Fibroblast of lung (primary cell): ENCODE measurements around the gene LAT. TPM values are rescaled to one million over a fixed set of nuclear protein-coding genes. Genes with fewer than 3 reads are reported as not detected.
A peak's percentile ranks its signal among the peaks of the same experiment; 100 is the strongest.

Experiments used
- DNase-seq, 2 donors: peaks; one replicate each; pipeline versions ENCODE4 v3.0.0 to v3.0.0-alpha.2; 2010; ENCODE audit warnings: low read depth in 2 of 2
- H2AFZ ChIP-seq: 2 replicates; pipeline ENCODE4 v1.5.1; 2012; ENCODE audit warnings: low read length, control low read depth, inconsistent platforms
- H3K27ac ChIP-seq: 2 replicates; pipeline ENCODE4 v1.5.1; 2011; ENCODE audit warnings: low read length, control low read depth; ENCODE audit not compliant: insufficient read depth
- H3K27me3 ChIP-seq: 2 replicates; pipeline ENCODE4 v1.5.1; 2011; ENCODE audit warnings: mild to moderate bottlenecking, low read length; ENCODE audit not compliant: control insufficient read depth, insufficient read depth
- H3K36me3 ChIP-seq: 2 replicates; pipeline ENCODE4 v1.5.1; 2011; ENCODE audit warnings: low read length; ENCODE audit not compliant: control insufficient read depth, insufficient read depth
- H3K4me1 ChIP-seq: 2 replicates; pipeline ENCODE4 v1.5.1; 2011; ENCODE audit warnings: low read length; ENCODE audit not compliant: control insufficient read depth, insufficient read depth; ENCODE audit errors: extremely low read depth
- H3K4me2 ChIP-seq: 2 replicates; pipeline ENCODE4 v1.5.1; 2011; ENCODE audit warnings: low read length, control low read depth; ENCODE audit not compliant: insufficient read depth; ENCODE audit errors: extremely low read depth
- H3K4me3 ChIP-seq, 4 experiments: fragments of 200-600 bp in 1 of 4; sonication (generic) in 1 of 4; replicated peaks in 1 of 4; 2 replicates each; pipeline ENCODE4 v1.5.1; 2011 to 2016; ENCODE audit warnings: low read length in 4 of 4, low read depth in 3 of 4, mild to moderate bottlenecking in 3 of 4, control low read depth in 2 of 4, inconsistent platforms in 1 of 4, mixed read lengths in 1 of 4; ENCODE audit not compliant: insufficient read depth in 1 of 4; ENCODE audit errors: control extremely low read depth in 1 of 4
- H3K79me2 ChIP-seq: 2 replicates; pipeline ENCODE4 v1.5.1; 2012; ENCODE audit warnings: mild to moderate bottlenecking, low read length, inconsistent platforms; ENCODE audit not compliant: control insufficient read depth, insufficient read depth
- H3K9ac ChIP-seq: 2 replicates; pipeline ENCODE4 v1.5.1; 2011; ENCODE audit warnings: mild to moderate bottlenecking, low read length, control low read depth; ENCODE audit not compliant: insufficient read depth
- H3K9me3 ChIP-seq: 2 replicates; pipeline ENCODE4 v1.5.1; 2012; ENCODE audit warnings: low read depth, low read length; ENCODE audit not compliant: control insufficient read depth, insufficient read depth
- H4K20me1 ChIP-seq: 2 replicates; pipeline ENCODE4 v1.5.1; 2011; ENCODE audit warnings: low read length; ENCODE audit not compliant: control insufficient read depth, insufficient read depth; ENCODE audit errors: extremely low read depth
- CTCF ChIP-seq, 2 donors: IDR thresholded peaks in 1 of 2; conservative IDR thresholded peaks in 1 of 2; 1 replicate in 1 of 2; 2 replicates in 1 of 2; pipeline ENCODE4 v1.5.1; 2011 to 2012; ENCODE audit warnings: low read length in 2 of 2, control low read depth in 1 of 2, inconsistent platforms in 1 of 2, low read depth in 1 of 2, mild to moderate bottlenecking in 1 of 2
- EZH2 ChIP-seq: IDR thresholded peaks from 2 replicates; pipeline ENCODE4 v1.5.1; 2012; ENCODE audit warnings: low read length, control low read depth, mild to moderate bottlenecking; ENCODE audit errors: missing control alignments
- polyA plus RNA-seq, 2 donors: library from polyadenylated mRNA; depleted of rRNA in 1 of 2; stranded (reverse) in 1 of 2; unstranded in 1 of 2; fragments of >200 nt; gene quantifications; 2 replicates each; pipeline ENCODE4 v1.2.1, GENCODE V29; 2011 to 2012; ENCODE audit warnings: missing spikeins in 1 of 2
- total RNA-seq: library from RNA; depleted of rRNA; stranded (reverse); fragments of >200 nt; gene quantifications from 2 replicates; pipeline ENCODE4 v1.2.1, GENCODE V29; 2014

LAT gene
- total and polyA plus RNA-seq, 2 donors (not counting 1 experiment from before 2014, with no cell fraction given) = 0.50 to 1.4 TPM

- Histone ChIP-seq H3K4me1 (no peaks in the 10 kb centered on the region), H3K4me3 (no peak overlapping the region), H3K36me3 (no peaks in the 10 kb centered on the region), H4K20me1 (no peaks in the 10 kb centered on the region), H2AFZ (no peak overlapping the region), H3K79me2 (no peaks in the 10 kb centered on the region), H3K4me2 (no peak overlapping the region), H3K27ac (no peak overlapping the region), H3K9me3 (no peaks in the 10 kb centered on the region), H3K9ac (no peak overlapping the region), H3K27me3 (no peaks in the 10 kb centered on the region)
- DNase-seq = no peak
- no peak for TF ChIP-seq EZH2
Observed at GRCh38 chr16:29022196-29022595, 37.3 kb downstream of the LAT start.

- H3K79me2 ChIP-seq = no peaks in the 10 kb centered on the region
- H3K27me3 ChIP-seq = peaks cover 2% of the 10 kb centered on the region
- no peak overlapping the region for H2AFZ ChIP-seq
- TF ChIP-seq CTCF (conservative IDR thresholded peaks at IDR 0.05 in 1 of 2, IDR thresholded peaks at IDR 0.05 in 1 of 2; ENCODE audit: low read depth in 1 of 2, low read length in 2 of 2) (no peak), EZH2 (no peak)
- no peaks in the 10 kb centered on the region for H3K36me3 ChIP-seq
- no peak overlapping the region for H3K4me2 ChIP-seq
- no peak overlapping the region for H3K27ac ChIP-seq
- H3K4me1 ChIP-seq = peaks cover 1% of the 10 kb centered on the region
- H3K4me3 ChIP-seq = no peak overlapping the region
- H3K9ac ChIP-seq = no peak overlapping the region
- H4K20me1 ChIP-seq = no peaks in the 10 kb centered on the region
- peak in 1 of 2 donors; percentile 10 for DNase-seq
- no peaks in the 10 kb centered on the region for H3K9me3 ChIP-seq
Observed at GRCh38 chr16:29023279-29024277, 38.7 kb downstream of the LAT start.

GRCh38 chr16:29024278-29024677 lies 39.4 kb downstream of the LAT start:
- Histone ChIP-seq H2AFZ (no peak overlapping the region), H3K4me3 (no peak overlapping the region), H3K36me3 (no peaks in the 10 kb centered on the region), H3K79me2 (no peaks in the 10 kb centered on the region), H3K4me2 (no peak overlapping the region), H4K20me1 (no peaks in the 10 kb centered on the region), H3K27me3 (peaks cover 2% of the 10 kb centered on the region), H3K4me1 (peaks cover 8% of the 10 kb centered on the region), H3K9ac (no peak overlapping the region), H3K27ac (no peak overlapping the region), H3K9me3 (no peaks in the 10 kb centered on the region)
- DNase-seq = no peak
- TF ChIP-seq CTCF (conservative IDR thresholded peaks at IDR 0.05 in 1 of 2, IDR thresholded peaks at IDR 0.05 in 1 of 2; ENCODE audit: low read depth in 1 of 2, low read length in 2 of 2) = no peak
- TF ChIP-seq EZH2 = no peak
